HTR-8/SVneo (cell line): Measurements from ENCODE around the gene OSBPL7.

Source experiments
- DNase-seq: peaks from one replicate; pipeline ENCODE4 v3.0.0; 2011; ENCODE audit warnings: low spot score, mixed read lengths; ENCODE audit not compliant: insufficient read length
- FAIRE-seq: peaks from 2 replicates; lab custom pipeline; 2011; peaks lifted over from hg19 to GRCh38; lab: Jason Lieb, UNC

Gene OSBPL7

GRCh38 chr17:47831003-47831933 lies 9.7 kb upstream of the OSBPL7 start, which contains the start of the genes LRRC46 and MRPL10:
LRRC46 (plus strand) TSS chr17:47831670; CDS start chr17:47831990, 320 bp downstream.
MRPL10 (minus strand) TSS chr17:47831541; CDS start chr17:47831511, 30 bp downstream.
- FAIRE-seq (peak; percentile 97), DNase-seq (peak; percentile 100)

GRCh38 chr17:47830396-47831002 lies 8.9 kb upstream of the OSBPL7 start:
- FAIRE-seq (no peak), DNase-seq (no peak)

- DNase-seq (no peak), FAIRE-seq (no peak)
These were observed 8.3 kb upstream of the OSBPL7 start for GRCh38 chr17:47829870-47830269.

GRCh38 chr17:47823519-47823918 lies 1.9 kb upstream of the OSBPL7 start:
- FAIRE-seq, result no peak
- DNase-seq, result no peak

GRCh38 chr17:47822785-47823184 lies 1.2 kb upstream of the OSBPL7 start:
- DNase-seq (no peak), FAIRE-seq (peak; percentile 70)

- DNase-seq, result no peak
- no peak for FAIRE-seq
These were observed 567 bp downstream of the OSBPL7 start for GRCh38 chr17:47821031-47821423.

- no peak for DNase-seq
- FAIRE-seq, result peak; percentile 44
These were observed 1.4 kb downstream of the OSBPL7 start for GRCh38 chr17:47820033-47820789.

- FAIRE-seq, result no peak
- DNase-seq, result no peak
These were observed 2.1 kb downstream of the OSBPL7 start for GRCh38 chr17:47819475-47819874.

GRCh38 chr17:47818002-47818695 lies 3.4 kb downstream of the OSBPL7 start:
- FAIRE-seq, result no peak
- no peak for DNase-seq

GRCh38 chr17:47816947-47817346 lies 4.6 kb downstream of the OSBPL7 start:
- FAIRE-seq, result no peak
- no peak for DNase-seq

- peak; percentile 44 for FAIRE-seq
- DNase-seq, result no peak
These were observed 5.4 kb downstream of the OSBPL7 start for GRCh38 chr17:47816111-47816735.

GRCh38 chr17:47815106-47815918 lies 6.3 kb downstream of the OSBPL7 start:
- no peak for DNase-seq
- no peak for FAIRE-seq

- FAIRE-seq (no peak), DNase-seq (no peak)
These were observed 8.0 kb downstream of the OSBPL7 start for GRCh38 chr17:47813512-47814031.

GRCh38 chr17:47813077-47813476 lies 8.5 kb downstream of the OSBPL7 start:
- FAIRE-seq, result no peak
- no peak for DNase-seq

- FAIRE-seq (no peak), DNase-seq (no peak)
These were observed 9.3 kb downstream of the OSBPL7 start for GRCh38 chr17:47812146-47812920.

GRCh38 chr17:47811709-47812108 lies 9.9 kb downstream of the OSBPL7 start:
- DNase-seq, result no peak
- FAIRE-seq, result no peak

GRCh38 chr17:47810901-47811635 lies 10.5 kb downstream of the OSBPL7 start:
- no peak for DNase-seq
- peak; percentile 55 for FAIRE-seq
